ENCODE data around the gene SLC37A2.

DNA sequence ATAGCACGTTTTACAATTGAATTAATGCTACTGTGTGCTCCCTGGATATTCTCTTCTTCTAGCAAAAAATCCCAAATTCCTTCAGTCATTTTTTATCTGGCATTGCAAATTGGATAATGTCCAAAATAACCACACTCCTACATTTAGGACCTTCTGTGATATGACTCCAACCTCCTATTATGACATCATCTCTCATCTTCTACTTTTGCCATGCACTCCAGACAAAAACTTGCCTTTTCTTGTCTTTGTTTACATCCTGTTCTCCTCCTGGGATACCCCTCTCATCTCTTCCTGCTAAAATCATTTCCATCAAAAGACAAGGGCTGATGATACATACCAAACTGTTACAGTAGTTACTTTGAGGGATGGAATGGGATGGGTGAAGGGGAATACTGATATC is 69.0 kb downstream of the SLC37A2 start:
- TF ChIP-seq, protein P1, sequence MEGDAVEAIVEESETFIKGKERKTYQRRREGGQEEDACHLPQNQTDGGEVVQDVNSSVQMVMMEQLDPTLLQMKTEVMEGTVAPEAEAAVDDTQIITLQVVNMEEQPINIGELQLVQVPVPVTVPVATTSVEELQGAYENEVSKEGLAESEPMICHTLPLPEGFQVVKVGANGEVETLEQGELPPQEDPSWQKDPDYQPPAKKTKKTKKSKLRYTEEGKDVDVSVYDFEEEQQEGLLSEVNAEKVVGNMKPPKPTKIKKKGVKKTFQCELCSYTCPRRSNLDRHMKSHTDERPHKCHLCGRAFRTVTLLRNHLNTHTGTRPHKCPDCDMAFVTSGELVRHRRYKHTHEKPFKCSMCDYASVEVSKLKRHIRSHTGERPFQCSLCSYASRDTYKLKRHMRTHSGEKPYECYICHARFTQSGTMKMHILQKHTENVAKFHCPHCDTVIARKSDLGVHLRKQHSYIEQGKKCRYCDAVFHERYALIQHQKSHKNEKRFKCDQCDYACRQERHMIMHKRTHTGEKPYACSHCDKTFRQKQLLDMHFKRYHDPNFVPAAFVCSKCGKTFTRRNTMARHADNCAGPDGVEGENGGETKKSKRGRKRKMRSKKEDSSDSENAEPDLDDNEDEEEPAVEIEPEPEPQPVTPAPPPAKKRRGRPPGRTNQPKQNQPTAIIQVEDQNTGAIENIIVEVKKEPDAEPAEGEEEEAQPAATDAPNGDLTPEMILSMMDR (IDR thresholded peaks at IDR 0.05) = no peak
- no peak for TF ChIP-seq POLR2A (IDR thresholded peaks at IDR 0.05)
